UCSD-AML1 (cell line): ENCODE measurements around the gene SMARCB1.
"Not testable (repeated sequence)": the region's sequence is repeated elsewhere in the genome, so short reads cannot be mapped to it uniquely, and the experiment has no call there.

Experiments used
- DNase-seq: peaks from one replicate; lab custom pipeline; 2025; ENCODE audit not compliant: unreplicated experiment; lab: John Stamatoyannopoulos, UW

Gene SMARCB1

GRCh38 chr22:23844739-23845202 lies 58.0 kb downstream of the SMARCB1 start:
- DNase-seq, result no peak

- DNase-seq, result no peak
Measured at GRCh38 chr22:23845265-23846080, 58.7 kb downstream of the SMARCB1 start.

GRCh38 chr22:23846081-23846469 lies 59.3 kb downstream of the SMARCB1 start:
- no peak for DNase-seq

GRCh38 chr22:23847310-23847920 lies 60.6 kb downstream of the SMARCB1 start:
- no peak for DNase-seq

GRCh38 chr22:23847991-23848864 lies 61.5 kb downstream of the SMARCB1 start:
- DNase-seq, result no peak

GRCh38 chr22:23849009-23850006 lies 62.5 kb downstream of the SMARCB1 start:
- DNase-seq, result peak; percentile 83

- DNase-seq, result no peak
Measured at GRCh38 chr22:23850136-23850611, 63.4 kb downstream of the SMARCB1 start.

GRCh38 chr22:23856721-23857605 lies 70.2 kb downstream of the SMARCB1 start:
- DNase-seq, result no peak

- peak; percentile 97 for DNase-seq
Measured at GRCh38 chr22:23857606-23858483, 71.1 kb downstream of the SMARCB1 start, which contains the start of gene SLC2A11. Gene SLC2A11 (plus strand): TSS chr22:23857875. CDS start chr22:23858000, 125 bp downstream.

- DNase-seq, result no peak
Measured at GRCh38 chr22:23858484-23858815, 71.7 kb downstream of the SMARCB1 start.

- no peak for DNase-seq
Measured at GRCh38 chr22:23859201-23859600, 72.4 kb downstream of the SMARCB1 start.

- not testable (repeated sequence) for DNase-seq
Measured at GRCh38 chr22:23860187-23860586, 73.4 kb downstream of the SMARCB1 start.

GRCh38 chr22:23862103-23862502 lies 75.3 kb downstream of the SMARCB1 start:
- peak; percentile 55 for DNase-seq

- DNase-seq, result not testable (repeated sequence)
Measured at GRCh38 chr22:23864499-23865154, 77.9 kb downstream of the SMARCB1 start.

GRCh38 chr22:23868580-23868979 lies 81.8 kb downstream of the SMARCB1 start:
- DNase-seq, result no peak

- DNase-seq, result no peak
Measured at GRCh38 chr22:23874871-23875270, 88.1 kb downstream of the SMARCB1 start.

GRCh38 chr22:23875801-23876200 lies 89.0 kb downstream of the SMARCB1 start:
- DNase-seq, result no peak

GRCh38 chr22:23877566-23877965 lies 90.8 kb downstream of the SMARCB1 start:
- no peak for DNase-seq
